Measurements from ENCODE around the gene ACER3.

ACER3 gene

GRCh38 chr11:76999597-76999996 is 138.9 kb downstream of the ACER3 start:
- no CpG with 5 or more reads among the region's 1 CpG for WGBS, 2 donors (ENCODE audit: extremely low coverage in 2 of 2, insufficient read length in 2 of 2, insufficient replicate concordance in 1 of 2)

GRCh38 chr11:77001613-77002012 is 140.9 kb downstream of the ACER3 start:
- Histone ChIP-seq H2BK5ac (ENCODE audit: low read length) (no peak overlapping the region), H3K4me2 (ENCODE audit: insufficient read depth, low read length, poor library complexity, severe bottlenecking) (no peak overlapping the region), H3K27me3 (ENCODE audit: control insufficient read depth in 3 of 3, insufficient read depth in 3 of 3, low read depth in 1 of 3, low read length in 3 of 3) (no peaks in the 10 kb centered on the region), H4K8ac (ENCODE audit: low read depth, low read length) (no peak overlapping the region), H4K91ac (ENCODE audit: low read depth, low read length, poor library complexity) (no peak overlapping the region), H3K23ac (ENCODE audit: low read depth, low read length, poor library complexity) (no peak overlapping the region), H3K4me3 (ENCODE audit: low read length in 2 of 2) (no peak overlapping the region), H3K4ac (ENCODE audit: low read length) (no peak overlapping the region), H3K36me3 (replicated peaks in 1 of 2; ENCODE audit: control insufficient read depth in 2 of 2, insufficient read depth in 2 of 2, low read length in 2 of 2) (no peaks in the 10 kb centered on the region), H3K18ac (ENCODE audit: low read length) (no peak overlapping the region), H2BK120ac (ENCODE audit: low read depth, low read length) (no peak overlapping the region), H3K9ac (ENCODE audit: low read depth, low read length, poor library complexity) (no peak overlapping the region), H2AK5ac (ENCODE audit: low read depth, low read length) (no peak overlapping the region), H3K4me1 (ENCODE audit: control insufficient read depth in 2 of 2, insufficient read depth in 1 of 2, low read depth in 1 of 2, low read length in 2 of 2) (no peaks in the 10 kb centered on the region), H3K9me3 (replicated peaks in 1 of 2; ENCODE audit: control insufficient read depth in 2 of 2, insufficient read depth in 1 of 2, low read depth in 1 of 2, low read length in 2 of 2) (no peaks in the 10 kb centered on the region), H2BK15ac (ENCODE audit: low read length) (no peak overlapping the region), H3K79me1 (ENCODE audit: low read depth, low read length) (no peaks in the 10 kb centered on the region), H3K27ac (replicated peaks; ENCODE audit: low read length) (no peak overlapping the region), H3K14ac (ENCODE audit: low read length) (no peak overlapping the region), H2BK12ac (ENCODE audit: low read length) (no peak overlapping the region), H2AFZ (ENCODE audit: low read length) (no peak overlapping the region)
- no CpG with 5 or more reads among the region's 1 CpG for WGBS, 2 donors (ENCODE audit: extremely low coverage in 2 of 2, insufficient read length in 2 of 2, insufficient replicate concordance in 1 of 2)
- no peak for DNase-seq (ENCODE audit: low spot score)

More at GRCh38 chr11:76999597-76999996, 138.9 kb downstream of the ACER3 start:
- H3K18ac ChIP-seq (ENCODE audit: low read length) = no peak overlapping the region
- no peak overlapping the region for H4K8ac ChIP-seq (ENCODE audit: low read depth, low read length)
- no peaks in the 10 kb centered on the region for H3K79me1 ChIP-seq (ENCODE audit: low read depth, low read length)
- H3K27ac ChIP-seq (replicated peaks; ENCODE audit: low read length) = no peak overlapping the region
- H3K36me3 ChIP-seq (replicated peaks in 1 of 2; ENCODE audit: control insufficient read depth in 2 of 2, insufficient read depth in 2 of 2, low read length in 2 of 2) = no peaks in the 10 kb centered on the region
- no peak overlapping the region for H3K4me2 ChIP-seq (ENCODE audit: insufficient read depth, low read length, poor library complexity, severe bottlenecking)
- no peak overlapping the region for H2BK12ac ChIP-seq (ENCODE audit: low read length)
- no peak overlapping the region for H3K4me3 ChIP-seq (ENCODE audit: low read length in 2 of 2)
- no peak overlapping the region for H3K14ac ChIP-seq (ENCODE audit: low read length)
- no peak overlapping the region for H3K9ac ChIP-seq (ENCODE audit: low read depth, low read length, poor library complexity)
- DNase-seq (ENCODE audit: low spot score) = no peak
- H3K23ac ChIP-seq (ENCODE audit: low read depth, low read length, poor library complexity) = no peak overlapping the region
- no peak overlapping the region for H2AK5ac ChIP-seq (ENCODE audit: low read depth, low read length)
- H3K27me3 ChIP-seq (ENCODE audit: control insufficient read depth in 3 of 3, insufficient read depth in 3 of 3, low read depth in 1 of 3, low read length in 3 of 3) = no peaks in the 10 kb centered on the region
- H3K9me3 ChIP-seq (replicated peaks in 1 of 2; ENCODE audit: control insufficient read depth in 2 of 2, insufficient read depth in 1 of 2, low read depth in 1 of 2, low read length in 2 of 2) = no peaks in the 10 kb centered on the region
- no peaks in the 10 kb centered on the region for H3K4me1 ChIP-seq (ENCODE audit: control insufficient read depth in 2 of 2, insufficient read depth in 1 of 2, low read depth in 1 of 2, low read length in 2 of 2)
- H3K4ac ChIP-seq (ENCODE audit: low read length) = no peak overlapping the region
- no peak overlapping the region for H2AFZ ChIP-seq (ENCODE audit: low read length)
- no peak overlapping the region for H2BK15ac ChIP-seq (ENCODE audit: low read length)
- H2BK120ac ChIP-seq (ENCODE audit: low read depth, low read length) = no peak overlapping the region
- H4K91ac ChIP-seq (ENCODE audit: low read depth, low read length, poor library complexity) = no peak overlapping the region
- no peak overlapping the region for H2BK5ac ChIP-seq (ENCODE audit: low read length)

- H2BK15ac ChIP-seq (ENCODE audit: low read length) = no peak overlapping the region
- no peak overlapping the region for H3K27ac ChIP-seq (replicated peaks; ENCODE audit: low read length)
- H2AFZ ChIP-seq (ENCODE audit: low read length) = no peak overlapping the region
- H3K27me3 ChIP-seq (ENCODE audit: control insufficient read depth in 3 of 3, insufficient read depth in 3 of 3, low read depth in 1 of 3, low read length in 3 of 3) = no peaks in the 10 kb centered on the region
- no peak overlapping the region for H3K4ac ChIP-seq (ENCODE audit: low read length)
- H4K91ac ChIP-seq (ENCODE audit: low read depth, low read length, poor library complexity) = no peak overlapping the region
- H3K18ac ChIP-seq (ENCODE audit: low read length) = no peak overlapping the region
- H2BK120ac ChIP-seq (ENCODE audit: low read depth, low read length) = no peak overlapping the region
- no peaks in the 10 kb centered on the region for H3K4me1 ChIP-seq (ENCODE audit: control insufficient read depth in 2 of 2, insufficient read depth in 1 of 2, low read depth in 1 of 2, low read length in 2 of 2)
- no peak overlapping the region for H2BK5ac ChIP-seq (ENCODE audit: low read length)
- no peak overlapping the region for H3K9ac ChIP-seq (ENCODE audit: low read depth, low read length, poor library complexity)
- no peak overlapping the region for H2BK12ac ChIP-seq (ENCODE audit: low read length)
- H3K9me3 ChIP-seq (replicated peaks in 1 of 2; ENCODE audit: control insufficient read depth in 2 of 2, insufficient read depth in 1 of 2, low read depth in 1 of 2, low read length in 2 of 2) = no peaks in the 10 kb centered on the region
- no peak for DNase-seq (ENCODE audit: low spot score)
- no peak overlapping the region for H3K4me3 ChIP-seq (ENCODE audit: low read length in 2 of 2)
- no CpG with 5 or more reads among the region's 2 CpGs for WGBS, 2 donors (ENCODE audit: extremely low coverage in 2 of 2, insufficient read length in 2 of 2, insufficient replicate concordance in 1 of 2)
- no peak overlapping the region for H3K14ac ChIP-seq (ENCODE audit: low read length)
- no peak overlapping the region for H2AK5ac ChIP-seq (ENCODE audit: low read depth, low read length)
- H3K36me3 ChIP-seq (replicated peaks in 1 of 2; ENCODE audit: control insufficient read depth in 2 of 2, insufficient read depth in 2 of 2, low read length in 2 of 2) = peaks cover 0 to 2% of the 10 kb centered on the region in 2 donors
- no peak overlapping the region for H3K4me2 ChIP-seq (ENCODE audit: insufficient read depth, low read length, poor library complexity, severe bottlenecking)
- H4K8ac ChIP-seq (ENCODE audit: low read depth, low read length) = no peak overlapping the region
- no peaks in the 10 kb centered on the region for H3K79me1 ChIP-seq (ENCODE audit: low read depth, low read length)
- no peak overlapping the region for H3K23ac ChIP-seq (ENCODE audit: low read depth, low read length, poor library complexity)
Measured at GRCh38 chr11:77002776-77003175, 142.1 kb downstream of the ACER3 start.

- no peaks in the 10 kb centered on the region for H3K79me1 ChIP-seq (ENCODE audit: low read depth, low read length)
- H3K18ac ChIP-seq (ENCODE audit: low read length) = no peak overlapping the region
- no peak overlapping the region for H2AFZ ChIP-seq (ENCODE audit: low read length)
- H2AK5ac ChIP-seq (ENCODE audit: low read depth, low read length) = no peak overlapping the region
- no peak overlapping the region for H3K4ac ChIP-seq (ENCODE audit: low read length)
- H3K23ac ChIP-seq (ENCODE audit: low read depth, low read length, poor library complexity) = no peak overlapping the region
- H4K91ac ChIP-seq (ENCODE audit: low read depth, low read length, poor library complexity) = no peak overlapping the region
- no peak overlapping the region for H3K14ac ChIP-seq (ENCODE audit: low read length)
- peaks cover 0 to 2% of the 10 kb centered on the region in 2 donors for H3K36me3 ChIP-seq (replicated peaks in 1 of 2; ENCODE audit: control insufficient read depth in 2 of 2, insufficient read depth in 2 of 2, low read length in 2 of 2)
- H3K9me3 ChIP-seq (replicated peaks in 1 of 2; ENCODE audit: control insufficient read depth in 2 of 2, insufficient read depth in 1 of 2, low read depth in 1 of 2, low read length in 2 of 2) = no peaks in the 10 kb centered on the region
- H2BK15ac ChIP-seq (ENCODE audit: low read length) = no peak overlapping the region
- H3K27me3 ChIP-seq (ENCODE audit: control insufficient read depth in 3 of 3, insufficient read depth in 3 of 3, low read depth in 1 of 3, low read length in 3 of 3) = no peaks in the 10 kb centered on the region
- no CpG with 5 or more reads among the region's 2 CpGs for WGBS, 2 donors (ENCODE audit: extremely low coverage in 2 of 2, insufficient read length in 2 of 2, insufficient replicate concordance in 1 of 2)
- no peak for DNase-seq (ENCODE audit: low spot score)
- no peak overlapping the region for H3K4me3 ChIP-seq (ENCODE audit: low read length in 2 of 2)
- H2BK120ac ChIP-seq (ENCODE audit: low read depth, low read length) = no peak overlapping the region
- H3K4me1 ChIP-seq (ENCODE audit: control insufficient read depth in 2 of 2, insufficient read depth in 1 of 2, low read depth in 1 of 2, low read length in 2 of 2) = no peaks in the 10 kb centered on the region
- no peak overlapping the region for H2BK12ac ChIP-seq (ENCODE audit: low read length)
- no peak overlapping the region for H4K8ac ChIP-seq (ENCODE audit: low read depth, low read length)
- no peak overlapping the region for H2BK5ac ChIP-seq (ENCODE audit: low read length)
- H3K4me2 ChIP-seq (ENCODE audit: insufficient read depth, low read length, poor library complexity, severe bottlenecking) = no peak overlapping the region
- H3K9ac ChIP-seq (ENCODE audit: low read depth, low read length, poor library complexity) = no peak overlapping the region
- H3K27ac ChIP-seq (replicated peaks; ENCODE audit: low read length) = no peak overlapping the region
Measured at GRCh38 chr11:77003963-77004362, 143.2 kb downstream of the ACER3 start.
